ENCODE results near the gene DUOX2. TPM values are rescaled to one million over a fixed set of nuclear protein-coding genes. Genes with fewer than 3 reads are reported as not detected.
A peak's percentile ranks its signal among the peaks of the same experiment; 100 is the strongest.
"Not testable (repeated sequence)": the region's sequence is repeated elsewhere in the genome, so short reads cannot be mapped to it uniquely, and the experiment has no call there.

The DUOX2 gene
- polyA plus RNA-seq, 5 donors = 0.25 to 0.66 (median 0.28) TPM

DNA sequence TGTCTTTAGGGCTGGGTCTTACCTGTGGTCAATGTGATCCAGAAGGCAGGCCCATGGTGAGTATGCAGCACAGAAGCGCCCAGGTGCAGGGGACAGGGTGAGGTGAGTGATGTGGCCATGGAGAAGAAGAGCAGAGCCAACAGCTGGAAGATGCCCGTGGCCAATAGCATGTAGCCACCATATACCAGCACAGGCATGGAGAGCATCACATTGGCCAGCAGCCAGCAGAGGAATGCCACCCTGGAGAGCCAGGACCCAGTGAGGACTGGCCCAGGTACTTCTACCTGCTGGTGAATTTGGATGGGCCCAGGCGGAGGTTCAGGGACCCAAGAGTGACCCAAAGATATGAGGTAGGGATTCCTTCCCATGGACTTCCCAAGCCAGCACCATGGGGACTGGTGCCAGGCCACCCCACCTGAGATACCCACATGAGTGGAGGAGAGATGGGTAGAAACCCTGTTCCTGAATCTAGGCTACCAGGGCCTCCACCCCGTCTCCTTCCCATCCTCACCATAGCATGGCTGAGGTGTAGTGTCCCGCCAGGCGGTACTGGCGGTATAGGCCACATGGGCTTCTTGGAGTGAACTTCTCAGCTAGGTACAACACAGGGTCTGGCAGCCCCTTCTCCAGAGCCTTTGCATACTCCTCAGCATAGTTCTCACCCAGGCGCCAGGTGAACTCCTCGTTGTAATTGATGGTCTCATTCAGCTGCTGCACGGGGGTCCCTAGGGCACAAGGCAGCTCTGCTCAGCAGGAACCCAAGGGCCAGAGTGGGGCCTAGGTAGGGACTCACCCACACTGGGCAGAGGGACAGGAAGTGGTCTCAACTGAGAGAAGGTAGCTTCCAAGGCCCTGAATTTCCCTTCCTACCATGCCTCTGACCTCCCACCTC lies 6.4 kb upstream of the DUOX2 start:
- DNase-seq = no peak

GRCh38 chr15:45118996-45119395 lies 5.0 kb upstream of the DUOX2 start:
- no peak for DNase-seq

GRCh38 chr15:45118131-45118588 lies 4.2 kb upstream of the DUOX2 start:
- DNase-seq = peak; percentile 83 to 88

DNA sequence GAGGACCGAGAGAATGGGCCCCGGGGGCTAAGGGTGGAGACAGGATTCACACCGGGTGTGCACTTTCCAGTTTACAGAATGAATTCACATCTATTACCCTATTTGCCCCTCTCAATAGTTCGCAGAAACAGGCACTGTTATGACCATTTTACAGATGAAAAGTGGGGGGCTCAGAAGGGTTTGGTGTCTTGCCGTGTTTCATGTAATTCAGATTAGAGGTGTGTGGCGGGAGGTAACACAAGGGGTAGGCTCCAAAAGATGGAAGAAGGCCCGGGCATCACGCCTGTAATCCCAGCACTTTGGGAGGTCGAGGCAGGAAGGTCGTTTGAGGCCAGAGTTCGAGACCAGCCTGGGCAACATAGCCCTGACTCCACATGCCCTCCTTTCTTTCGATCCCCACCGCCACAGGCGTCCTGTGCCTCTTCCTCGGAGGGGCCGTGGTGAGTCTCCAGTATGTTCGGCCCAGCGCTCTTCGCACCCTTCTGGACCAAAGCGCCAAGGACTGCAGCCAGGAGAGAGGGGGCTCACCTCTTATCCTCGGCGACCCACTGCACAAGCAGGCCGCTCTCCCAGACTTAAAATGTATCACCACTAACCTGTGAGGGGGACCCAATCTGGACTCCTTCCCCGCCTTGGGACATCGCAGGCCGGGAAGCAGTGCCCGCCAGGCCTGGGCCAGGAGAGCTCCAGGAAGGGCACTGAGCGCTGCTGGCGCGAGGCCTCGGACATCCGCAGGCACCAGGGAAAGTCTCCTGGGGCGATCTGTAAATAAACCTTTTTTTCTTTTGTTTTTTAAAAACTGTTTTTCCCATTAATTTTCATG lies 3.5 kb upstream of the DUOX2 start:
- no peak for DNase-seq

- no peak for DNase-seq
Observed at GRCh38 chr15:45116482-45117307, 2.7 kb upstream of the DUOX2 start.

DNA sequence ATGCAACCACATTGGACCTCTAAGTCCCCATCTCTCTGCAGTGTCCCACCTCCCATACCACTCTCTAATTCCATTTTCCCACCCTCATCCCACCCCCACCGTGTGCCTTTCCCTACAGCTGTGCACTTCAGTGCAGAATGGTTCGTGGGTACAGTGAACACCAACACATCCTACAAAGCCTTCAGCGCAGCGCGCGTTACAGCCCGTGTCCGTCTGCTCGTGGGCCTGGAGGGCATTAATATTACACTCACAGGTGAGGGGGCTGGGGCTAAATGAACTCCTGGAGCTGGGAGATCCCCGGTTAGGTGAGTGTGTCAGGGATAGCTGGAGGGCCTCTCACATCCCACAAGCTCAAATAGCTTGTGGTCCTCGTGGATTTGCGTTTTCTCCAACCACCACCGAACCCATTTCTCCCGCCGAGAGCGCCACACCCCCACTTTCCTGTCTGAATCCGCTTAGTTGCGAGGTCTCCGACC lies 2.1 kb upstream of the DUOX2 start:
- no peak for DNase-seq

- no peak for DNase-seq
Observed at GRCh38 chr15:45115312-45115820, 1.4 kb upstream of the DUOX2 start.

- DNase-seq = no peak
Observed at GRCh38 chr15:45114751-45115085, 746 bp upstream of the DUOX2 start.

GRCh38 chr15:45113380-45113990 lies 487 bp downstream of the DUOX2 start:
- DNase-seq = no peak

GRCh38 chr15:45112591-45113379 lies 1.2 kb downstream of the DUOX2 start:
- no peak for DNase-seq

DNA sequence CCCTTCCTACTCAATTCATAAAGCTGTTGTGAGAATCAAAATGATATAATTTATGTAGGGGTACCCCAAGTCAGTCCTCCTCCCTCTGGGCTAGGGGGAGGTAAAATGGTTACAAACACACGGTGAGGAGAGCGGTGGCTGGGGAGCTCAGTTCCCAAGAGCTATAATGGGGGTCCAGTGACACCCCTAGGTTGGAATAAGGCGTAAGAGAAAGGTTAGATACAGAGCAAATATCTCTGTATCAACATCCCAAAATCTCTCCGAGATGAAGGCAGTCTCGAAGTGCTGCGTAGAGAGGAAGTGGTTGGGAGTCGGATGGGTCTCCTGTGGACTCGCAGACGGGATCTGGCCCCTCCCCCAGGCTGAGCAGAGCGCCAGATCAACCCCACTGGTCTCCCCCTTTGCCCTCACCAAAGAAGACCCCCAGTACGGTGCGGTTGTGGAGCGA lies 1.8 kb downstream of the DUOX2 start:
- no peak for DNase-seq

DNA sequence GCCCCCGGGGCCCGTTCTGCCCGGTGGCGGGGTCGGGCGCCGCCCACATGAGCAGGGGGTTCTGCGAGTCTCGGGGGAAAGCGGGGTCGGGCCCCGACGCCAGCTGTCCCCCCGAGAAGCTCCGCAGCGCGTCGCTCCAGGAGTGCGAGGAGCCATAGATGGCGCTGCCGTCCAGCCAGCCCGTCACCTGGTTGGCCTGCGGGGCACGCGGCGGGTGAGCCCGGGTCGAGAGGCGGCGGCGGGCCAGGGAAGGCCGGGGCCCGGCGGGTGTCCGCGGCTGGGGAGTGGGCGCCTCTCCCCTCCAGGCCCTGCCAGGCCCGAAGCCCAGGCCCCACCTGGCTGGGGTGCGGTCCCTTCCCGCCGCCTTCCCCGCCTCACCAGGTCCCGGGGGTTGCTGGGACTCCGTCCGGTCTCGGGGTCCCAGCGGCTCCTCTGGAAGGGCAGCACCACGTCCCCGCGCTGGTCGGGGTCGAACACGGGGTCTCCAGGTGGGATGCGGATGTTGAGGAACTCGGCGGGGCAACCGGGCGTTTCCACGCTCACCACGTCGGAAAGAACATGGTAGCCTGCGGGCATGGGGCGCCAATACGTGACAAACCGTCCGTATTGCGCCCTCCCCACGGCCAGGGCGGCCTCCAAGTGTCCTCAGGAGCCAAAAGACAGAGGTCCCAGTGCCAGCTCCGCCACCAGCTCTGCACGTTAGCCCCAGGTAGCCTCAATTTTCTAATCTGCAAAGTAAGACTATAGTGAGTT lies 2.4 kb downstream of the DUOX2 start:
- DNase-seq = no peak

- no peak for DNase-seq
Observed at GRCh38 chr15:45110256-45110820, 3.6 kb downstream of the DUOX2 start.

DNA sequence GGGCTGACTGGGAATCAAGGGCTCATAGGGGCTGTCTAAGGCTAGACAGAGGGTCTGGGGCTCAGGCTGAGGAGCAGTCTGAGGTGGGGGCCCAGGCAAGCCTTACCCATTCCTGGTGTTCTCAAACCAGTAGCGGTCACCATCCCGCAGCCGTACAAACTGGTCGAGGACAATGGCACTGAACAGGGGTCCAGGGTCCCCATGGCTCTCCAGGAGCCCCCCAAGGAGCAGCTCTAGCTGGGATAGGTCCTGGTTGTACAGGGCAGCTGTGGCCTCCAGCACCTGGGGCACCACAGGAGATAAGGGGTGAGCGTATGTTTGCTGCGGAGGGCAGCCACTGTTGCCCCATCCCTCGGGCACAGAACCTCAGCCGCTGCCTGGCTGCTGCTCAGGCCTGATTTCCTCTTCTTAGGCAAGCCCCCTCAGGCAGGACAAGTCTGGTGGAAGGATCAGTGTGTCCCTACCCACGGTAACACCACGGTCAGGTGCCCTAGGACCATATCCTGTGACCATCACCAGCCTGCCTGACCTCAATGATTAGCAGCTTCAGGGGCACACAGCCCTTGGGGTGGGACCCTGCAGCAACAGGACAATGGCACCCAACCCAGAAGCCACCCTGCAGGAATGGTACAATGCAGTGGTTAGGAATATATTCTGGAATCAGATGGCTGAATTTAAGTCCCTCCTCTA lies 5.9 kb downstream of the DUOX2 start:
- no peak for DNase-seq

GRCh38 chr15:45106002-45106790 lies 7.8 kb downstream of the DUOX2 start:
- DNase-seq = no peak

DNA sequence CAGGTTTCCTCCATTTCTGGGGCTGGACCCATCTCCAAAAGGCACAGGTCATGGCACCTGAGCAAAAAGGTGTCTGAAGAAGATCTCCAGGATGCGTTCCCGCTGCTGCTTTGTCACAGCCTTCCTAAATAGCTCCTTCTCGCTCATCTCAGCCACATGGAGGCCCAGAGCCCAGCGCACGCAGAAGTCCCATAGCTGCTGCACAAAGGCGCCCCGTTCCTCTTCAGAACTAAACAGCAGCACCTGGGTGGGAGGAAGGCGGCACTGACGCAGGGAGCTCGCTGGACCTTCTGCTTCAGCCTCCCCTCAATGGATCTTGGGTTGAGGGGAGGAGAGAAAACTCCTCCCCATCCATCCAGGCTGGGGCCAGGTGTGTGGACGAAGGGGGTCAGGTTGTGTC lies 8.4 kb downstream of the DUOX2 start:
- no peak for DNase-seq

DNA sequence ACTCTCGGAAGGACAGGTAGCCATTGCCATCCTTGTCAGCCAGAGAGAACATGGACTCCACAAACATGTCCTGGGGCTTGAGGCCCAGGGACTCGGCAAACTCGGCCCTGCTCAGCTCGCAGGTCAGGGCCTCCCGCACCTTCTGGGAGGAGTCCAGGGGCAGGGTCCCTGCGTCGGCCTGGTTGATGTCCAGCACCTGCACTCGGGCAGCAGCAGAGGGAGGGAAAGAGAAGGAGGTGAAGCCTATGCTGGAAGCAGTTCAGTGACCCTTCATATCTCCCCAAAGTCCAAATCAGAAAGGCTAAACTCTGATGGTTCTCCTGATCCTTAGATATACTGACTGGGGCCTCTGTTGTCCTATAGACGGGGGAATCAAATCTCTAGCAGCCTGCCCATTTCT lies 9.8 kb downstream of the DUOX2 start:
- not testable (repeated sequence) for DNase-seq

- no peak for DNase-seq
Observed at GRCh38 chr15:45102226-45102625, 11.7 kb downstream of the DUOX2 start.
